Prostate gland (tissue), 2 donors: ENCODE data around the gene SPP2. TPM values are rescaled to one million over a fixed set of nuclear protein-coding genes. Genes with fewer than 3 reads are reported as not detected.

Source experiments
- total RNA-seq, 2 donors: library from RNA; depleted of rRNA; stranded (reverse); fragments of >200 nt; gene quantifications; one replicate each; pipeline ENCODE4 v1.1.0, GENCODE V29; 2016

The SPP2 gene
- total RNA-seq, 2 donors from 2014 or later = not detected

Other genes with a start within 250 kb of the SPP2 start
- gene HJURP, start 196.2 kb upstream of the SPP2 start, total RNA-seq = 1 to 10 TPM; 1.7 to 4.2 TPM
- gene TRPM8, start 133.3 kb upstream of the SPP2 start, total RNA-seq = 10 to 100 TPM; 71.1 to 71.3 TPM